Upper lobe of right lung (tissue), 1 donor: ENCODE data around the gene CST11. TPM values are rescaled to one million over a fixed set of nuclear protein-coding genes. Genes with fewer than 3 reads are reported as not detected.

Source experiments
- ATAC-seq: fragments of 200-7000 bp; cut with Tn5 transposase; one replicate; pipeline ENCODE4 v1.9.1; 2020; ENCODE audit warnings: mild to moderate bottlenecking, moderate library complexity
- DNase-seq: peaks from one replicate; pipeline ENCODE4 v3.0.0-alpha.2; 2020
- H3K27ac ChIP-seq: fragments of 200-600 bp; one replicate; pipeline ENCODE4 v1.8.0; 2022
- H3K27me3 ChIP-seq: fragments of 200-600 bp; one replicate; pipeline ENCODE4 v1.8.0; 2022; ENCODE audit warnings: mild to moderate bottlenecking
- H3K36me3 ChIP-seq: fragments of 200-600 bp; one replicate; pipeline ENCODE4 v1.8.0; 2022
- H3K4me1 ChIP-seq: fragments of 200-600 bp; one replicate; pipeline ENCODE4 v1.8.0; 2022
- H3K4me3 ChIP-seq: fragments of 200-600 bp; one replicate; pipeline ENCODE4 v1.8.0; 2022; ENCODE audit warnings: mild to moderate bottlenecking
- H3K9me3 ChIP-seq: fragments of 200-600 bp; one replicate; pipeline ENCODE4 v1.8.0; 2022
- CTCF ChIP-seq: fragments of 200-600 bp; IDR thresholded peaks from one replicate; pipeline ENCODE4 v1.8.0; 2022; ENCODE audit warnings: antibody characterized with exemption
- intact Hi-C: fragments of 100-400 bp; cut with DNase I; formaldehyde crosslinking; loops from one replicate; pipeline ENCODE4 v1.11.0; 2022
- total RNA-seq: library from RNA; stranded (reverse); fragmentation: NEBNext Ultra II Directional; extraction: Animal tissue kit (Norgen Biotek cat#: 25700); gene quantifications from one replicate; pipeline ENCODE4 v1.2.1, GENCODE V29; 2021
- donor health status: DM: no; HTN: yes; CAD: no; lungs with severe emphysema.

Gene CST11
- total RNA-seq, 1 donor from 2014 or later, result not detected

- Histone ChIP-seq H3K9me3 (no peaks in the 10 kb centered on the region), H3K27ac (no peak overlapping the region), H3K4me3 (no peak overlapping the region), H3K27me3 (no peaks in the 10 kb centered on the region), H3K36me3 (no peaks in the 10 kb centered on the region), H3K4me1 (peaks cover 11% of the 10 kb centered on the region)
- ATAC-seq, result no peak
- DNase-seq, result no peak
- intact Hi-C loops, result no loop called here
- TF ChIP-seq CTCF, result no peak
Observed at GRCh38 chr20:23410916-23411695, 41.6 kb downstream of the CST11 start.

GRCh38 chr20:23409800-23410199 lies 42.9 kb downstream of the CST11 start:
- peaks cover 11% of the 10 kb centered on the region for H3K4me1 ChIP-seq
- no peaks in the 10 kb centered on the region for H3K9me3 ChIP-seq
- DNase-seq (no peak), ATAC-seq (no peak)
- H3K4me3 ChIP-seq, result no peak overlapping the region
- H3K36me3 ChIP-seq, result no peaks in the 10 kb centered on the region
- no peak for TF ChIP-seq CTCF
- H3K27ac ChIP-seq, result no peak overlapping the region
- H3K27me3 ChIP-seq, result no peaks in the 10 kb centered on the region
- intact Hi-C loops, result no loop called here

GRCh38 chr20:23408957-23409356 lies 43.7 kb downstream of the CST11 start:
- H3K4me3 ChIP-seq, result no peak overlapping the region
- no peak for ATAC-seq
- no peak for TF ChIP-seq CTCF
- no peak for DNase-seq
- no peaks in the 10 kb centered on the region for H3K27me3 ChIP-seq
- intact Hi-C loops, result no loop called here
- peaks cover 11% of the 10 kb centered on the region for H3K4me1 ChIP-seq
- H3K36me3 ChIP-seq, result no peaks in the 10 kb centered on the region
- no peaks in the 10 kb centered on the region for H3K9me3 ChIP-seq
- H3K27ac ChIP-seq, result no peak overlapping the region

- DNase-seq, result no peak
- Histone ChIP-seq H3K36me3 (no peaks in the 10 kb centered on the region), H3K27ac (no peak overlapping the region), H3K27me3 (no peaks in the 10 kb centered on the region), H3K4me1 (peaks cover 11% of the 10 kb centered on the region), H3K9me3 (no peaks in the 10 kb centered on the region), H3K4me3 (no peak overlapping the region)
- ATAC-seq, result no peak
- intact Hi-C loops, result no loop called here
- no peak for TF ChIP-seq CTCF
Observed at GRCh38 chr20:23407781-23408464, 44.8 kb downstream of the CST11 start.

GRCh38 chr20:23406880-23407279 lies 45.8 kb downstream of the CST11 start:
- Histone ChIP-seq H3K27ac (no peak overlapping the region), H3K36me3 (no peaks in the 10 kb centered on the region), H3K4me3 (no peak overlapping the region), H3K4me1 (peaks cover 7% of the 10 kb centered on the region), H3K27me3 (no peaks in the 10 kb centered on the region), H3K9me3 (no peaks in the 10 kb centered on the region)
- intact Hi-C loops, result no loop called here
- DNase-seq (no peak), ATAC-seq (no peak)
- TF ChIP-seq CTCF, result no peak
